HG03095 (cell line): ENCODE data around the gene GRIK2.
"Not testable (repeated sequence)": the region's sequence is repeated elsewhere in the genome, so short reads cannot be mapped to it uniquely, and the experiment has no call there.

Experiments used
- ATAC-seq: cut with Tn5 transposase; IDR thresholded peaks from one replicate; pipeline ENCODE4 v1.9.1; 2021; ENCODE audit warnings: moderate library complexity; ENCODE audit not compliant: unreplicated experiment

The GRIK2 gene

GRCh38 chr6:101393251-101393828 lies at the start of gene GRIK2:
TSS of gene GRIK2 (plus strand) at chr6:101393708.
- ATAC-seq, result no peak

DNA sequence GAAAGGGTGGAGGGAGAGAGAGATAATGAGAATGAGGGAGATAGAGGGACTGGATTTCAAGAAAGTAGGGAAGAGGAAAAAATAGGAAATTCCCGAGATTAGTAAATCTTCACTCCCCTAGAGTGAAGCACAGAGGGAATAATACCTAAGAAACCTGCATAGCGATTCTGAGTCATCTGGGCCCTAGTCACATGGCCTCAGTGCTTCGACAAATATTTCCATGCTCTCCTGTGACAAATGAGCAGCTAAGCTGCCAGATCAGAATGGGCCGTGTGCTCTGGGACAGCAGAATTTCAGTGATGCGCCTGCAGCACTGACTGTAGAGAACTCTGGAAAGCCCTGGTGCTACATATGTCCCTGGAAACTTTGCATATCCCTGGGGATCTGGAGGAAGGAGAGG lies 48.6 kb upstream of the GRIK2 start:
- no peak for ATAC-seq

GRCh38 chr6:101348816-101349215 lies 44.7 kb upstream of the GRIK2 start:
- no peak for ATAC-seq

DNA sequence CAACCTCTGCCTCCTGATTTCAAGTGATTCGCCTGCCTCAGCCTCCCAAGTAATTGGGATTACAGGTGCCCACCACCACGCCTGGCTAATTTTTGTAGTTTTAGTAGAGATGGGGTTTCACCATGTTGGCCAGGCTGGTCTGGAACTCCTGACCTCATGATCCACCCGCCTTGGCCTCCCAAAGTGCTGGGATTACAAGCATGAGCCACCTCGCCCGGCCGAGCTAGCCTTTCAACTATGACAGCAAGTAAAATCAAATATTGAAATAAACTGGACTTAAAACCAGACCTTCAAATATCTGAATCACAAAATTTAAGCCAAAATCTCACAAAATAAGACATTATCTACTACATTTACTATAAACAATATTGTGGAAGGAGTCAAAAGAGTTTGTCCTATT lies 42.9 kb upstream of the GRIK2 start:
- not testable (repeated sequence) for ATAC-seq

- no peak for ATAC-seq
Measured at GRCh38 chr6:101351173-101351572, 42.3 kb upstream of the GRIK2 start.

GRCh38 chr6:101352316-101352715 lies 41.2 kb upstream of the GRIK2 start:
- ATAC-seq, result no peak

- no peak for ATAC-seq
Measured at GRCh38 chr6:101365181-101365580, 28.3 kb upstream of the GRIK2 start.

GRCh38 chr6:101379926-101380325 lies 13.6 kb upstream of the GRIK2 start:
- ATAC-seq, result no peak

DNA sequence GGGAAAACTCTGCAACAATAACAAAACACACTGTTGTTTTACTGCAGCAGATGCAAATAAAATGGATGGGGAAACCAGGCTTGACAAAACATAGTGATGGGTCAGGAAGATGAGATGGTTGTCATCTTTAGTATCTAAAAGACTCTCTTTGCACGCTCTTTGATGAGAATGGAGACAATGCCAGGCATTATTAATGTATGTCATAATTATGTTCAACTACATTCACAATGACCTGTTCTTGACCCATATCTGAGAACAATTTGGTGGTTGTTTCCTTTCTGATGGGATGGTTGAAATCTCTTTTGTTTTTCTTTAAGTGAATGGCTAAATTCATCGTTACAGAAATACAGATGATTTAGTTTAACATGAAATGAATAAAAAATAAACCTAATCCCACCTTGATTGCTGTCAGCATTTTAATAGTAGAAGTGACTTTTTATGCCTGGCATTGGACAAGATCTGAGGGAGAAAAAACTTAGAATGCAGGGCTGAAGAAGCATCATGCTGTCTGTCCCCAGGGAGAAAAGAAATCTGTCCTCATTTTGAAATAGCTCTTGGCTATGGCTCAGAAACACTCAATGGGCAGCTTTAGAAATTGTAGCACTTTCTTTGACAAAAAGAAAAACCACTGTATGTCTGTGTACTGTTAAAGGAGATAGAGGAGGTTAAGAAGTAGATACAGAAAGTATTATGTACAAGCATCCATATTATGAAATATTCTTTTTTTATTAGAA lies 12.4 kb upstream of the GRIK2 start:
- no peak for ATAC-seq

DNA sequence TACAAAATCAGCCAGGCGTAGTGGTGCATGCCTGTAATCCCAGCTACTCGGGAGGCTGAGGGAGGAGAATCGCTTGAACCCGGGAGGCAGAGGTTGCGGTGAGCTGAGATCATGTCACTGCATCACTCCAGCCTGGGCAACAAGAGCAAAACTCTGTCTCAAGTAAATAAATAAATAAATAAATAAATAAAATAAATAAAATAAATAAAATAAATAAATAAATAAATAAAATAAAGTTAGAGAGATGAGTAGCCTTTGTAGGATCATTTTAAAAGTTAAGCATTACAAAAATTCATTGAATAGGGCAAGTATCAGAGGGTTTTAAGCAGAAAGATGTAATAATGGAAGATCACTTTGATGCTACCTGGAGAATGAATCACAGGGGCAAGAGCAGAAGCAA lies 9.8 kb upstream of the GRIK2 start:
- ATAC-seq, result not testable (repeated sequence)

DNA sequence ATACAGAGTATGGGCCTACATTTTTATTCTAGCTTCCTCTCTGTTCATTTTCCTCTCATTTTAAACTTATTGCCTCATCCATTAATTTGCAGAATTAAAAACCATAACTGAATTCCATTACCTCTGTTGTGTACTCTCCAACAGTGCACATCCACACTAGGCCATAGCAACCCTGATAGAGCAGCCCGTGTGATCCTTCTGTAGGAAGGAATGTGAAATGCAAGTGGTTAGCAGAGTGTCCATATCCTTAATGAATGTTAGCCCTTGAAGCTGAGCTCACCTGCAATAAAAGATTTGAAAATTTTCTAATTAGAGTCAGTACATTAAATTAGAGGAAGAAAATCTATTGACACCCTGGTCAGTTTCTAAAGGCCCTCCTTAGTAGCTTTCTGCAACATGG lies 6.5 kb upstream of the GRIK2 start:
- no peak for ATAC-seq

- no peak for ATAC-seq
Measured at GRCh38 chr6:101391772-101392585, 1.5 kb upstream of the GRIK2 start.

DNA sequence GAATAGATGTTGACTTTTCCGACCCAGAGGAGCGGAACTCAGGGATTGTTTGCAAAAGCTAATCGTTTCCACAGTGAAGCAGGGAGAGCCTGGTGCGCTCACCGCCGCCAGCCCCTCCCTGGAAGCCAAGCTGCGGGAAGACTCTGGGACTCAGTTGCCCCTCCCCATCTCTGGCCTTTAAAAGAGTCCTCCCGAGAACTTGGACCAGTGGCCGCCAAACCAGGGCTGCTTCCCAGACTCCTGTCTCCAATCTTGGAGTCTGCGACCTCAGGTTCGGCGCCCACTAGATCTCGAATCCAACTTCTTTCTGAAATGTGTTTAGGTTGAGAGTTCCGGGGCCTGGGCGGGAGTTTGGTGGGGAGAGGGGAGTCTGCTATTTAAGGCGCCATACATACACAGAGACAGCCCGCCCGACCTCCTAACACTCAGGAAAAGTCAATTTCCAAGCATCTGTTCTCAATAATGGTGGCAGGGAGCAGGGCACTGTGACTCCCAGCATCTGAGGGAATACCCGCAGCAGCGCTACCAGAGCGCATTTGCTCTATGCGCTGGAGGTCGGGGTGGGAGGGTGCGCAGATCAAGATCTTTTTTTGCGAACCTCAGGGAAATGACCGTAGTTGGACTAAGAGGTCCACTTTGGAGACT lies 800 bp upstream of the GRIK2 start:
- ATAC-seq, result no peak

DNA sequence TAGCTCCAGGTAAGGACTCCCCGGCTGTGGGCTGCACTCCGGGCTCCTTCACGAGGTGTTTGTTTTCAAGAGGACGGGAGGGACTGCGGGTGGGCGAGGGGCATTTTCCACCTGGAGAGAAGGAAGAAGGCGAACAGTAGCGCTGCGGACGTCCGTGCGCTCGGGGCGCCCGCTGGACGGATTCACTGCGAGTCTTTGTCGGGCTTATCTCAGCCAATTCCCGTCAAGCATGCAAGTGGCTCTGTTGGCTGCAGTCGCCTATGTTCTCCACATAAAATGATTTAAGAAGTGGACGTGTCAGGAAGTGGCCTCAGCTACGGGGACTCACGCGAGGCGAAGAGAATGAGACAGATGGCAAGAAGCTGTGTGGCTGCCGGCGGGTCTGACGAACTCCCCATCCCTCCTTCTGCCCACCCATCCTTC lies 332 bp downstream of the GRIK2 start:
- no peak for ATAC-seq

DNA sequence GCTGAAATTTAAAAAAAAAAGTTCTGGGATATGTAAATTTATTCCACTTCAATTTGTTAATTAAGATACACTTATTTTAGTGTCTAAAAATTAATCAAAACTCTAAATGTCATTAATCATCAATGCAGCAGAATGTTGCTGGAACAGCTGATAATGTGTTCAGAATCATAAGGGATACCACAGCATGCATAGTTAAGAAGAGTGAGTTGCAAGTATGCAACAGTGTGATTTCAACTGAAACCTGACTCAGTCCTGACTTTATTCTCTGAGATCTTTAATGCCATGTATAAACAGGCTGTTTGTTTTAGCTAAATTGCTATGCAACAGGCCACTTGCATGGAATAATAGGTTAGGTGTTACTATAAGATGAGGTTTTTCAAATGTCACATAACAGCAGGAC lies 1.4 kb downstream of the GRIK2 start:
- ATAC-seq, result no peak

GRCh38 chr6:101395345-101395744 lies 1.8 kb downstream of the GRIK2 start:
- ATAC-seq, result no peak

DNA sequence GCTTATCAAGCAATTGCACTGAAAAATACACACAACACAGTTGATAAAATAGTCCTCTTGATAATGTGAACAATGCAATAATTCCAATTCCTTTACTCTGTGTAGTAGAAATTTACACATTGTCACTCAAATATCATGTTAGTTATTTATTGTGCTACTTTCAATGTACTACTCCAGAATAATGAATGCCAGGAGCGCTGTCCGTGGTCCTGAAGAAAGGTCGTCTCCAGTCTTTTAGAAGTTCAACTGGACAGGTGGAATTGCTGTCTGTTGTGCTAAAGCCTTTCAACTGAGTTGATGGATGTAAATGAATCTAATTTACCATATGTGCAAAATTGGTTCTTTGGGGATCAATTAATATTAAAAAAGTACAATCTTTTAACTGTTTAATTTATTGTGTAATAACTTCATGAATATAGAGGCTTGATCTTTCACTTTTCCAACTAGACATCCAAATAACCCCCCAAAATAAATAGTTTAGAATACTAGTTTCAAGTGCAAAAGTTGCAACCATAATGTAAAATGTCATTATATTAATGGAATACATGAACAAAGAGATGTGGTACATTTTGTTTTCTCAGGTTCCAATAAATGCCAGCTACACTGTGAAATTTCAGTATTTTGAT lies 3.2 kb downstream of the GRIK2 start:
- ATAC-seq, result no peak

DNA sequence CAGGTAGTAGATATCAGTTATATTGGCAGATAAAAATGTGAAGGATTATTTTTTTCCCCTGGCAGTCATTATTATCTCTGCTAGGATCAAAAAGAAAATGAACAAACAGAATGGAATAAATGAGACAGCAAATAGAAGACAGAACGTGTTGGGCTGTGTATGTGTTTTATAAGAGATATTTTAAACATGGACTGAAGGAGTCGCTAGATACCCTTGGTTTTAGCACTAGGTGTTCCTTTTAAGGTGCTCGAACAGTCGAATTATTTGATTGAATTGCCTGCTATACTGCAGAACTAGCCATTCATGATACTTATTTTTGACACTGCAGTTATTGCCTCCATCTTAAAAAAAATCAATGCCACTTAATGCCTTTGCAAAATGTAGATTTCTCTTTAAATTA lies 3.7 kb downstream of the GRIK2 start:
- ATAC-seq, result no peak

GRCh38 chr6:101398716-101399615 lies 5.5 kb downstream of the GRIK2 start:
- ATAC-seq, result no peak

GRCh38 chr6:101399616-101400162 lies 6.2 kb downstream of the GRIK2 start:
- no peak for ATAC-seq
